Ovary (tissue), 9 donors: ENCODE measurements around the gene LRRC71. TPM values are rescaled to one million over a fixed set of nuclear protein-coding genes. Genes with fewer than 3 reads are reported as not detected.

ENCODE experiments used
- DNase-seq, 5 donors: peaks; one replicate each; pipeline ENCODE4 v3.0.0-alpha.2; 2019 to 2020
- H3K27ac ChIP-seq, 2 donors: fragments of 200-600 bp; one replicate each; pipeline versions ENCODE4 v1.5.1 to v1.8.0; 2019 to 2022
- H3K27me3 ChIP-seq: fragments of 200-600 bp; one replicate; pipeline ENCODE4 v1.8.0; 2022
- H3K36me3 ChIP-seq: fragments of 200-600 bp; sonication (generic); one replicate; pipeline ENCODE4 v1.5.1; 2019
- H3K4me1 ChIP-seq: one replicate; pipeline ENCODE4 v1.8.1; 2013; ENCODE audit warnings: mild to moderate bottlenecking, moderate library complexity; ENCODE audit not compliant: insufficient read depth
- H3K4me3 ChIP-seq: fragments of 200-600 bp; sonication (generic); one replicate; pipeline ENCODE4 v1.5.1; 2017
- H3K9me3 ChIP-seq, 2 donors: fragments of 200-600 bp in 1 of 2; sonication (generic) in 1 of 2; one replicate each; pipeline versions ENCODE4 v1.5.1 to v1.8.1; 2013 to 2019; ENCODE audit warnings: mild to moderate bottlenecking in 1 of 2, moderate library complexity in 1 of 2
- EP300 ChIP-seq: sonication (generic); formaldehyde crosslinking; IDR thresholded peaks from one replicate; pipeline ENCODE4 v1.6.1; 2017; ENCODE audit warnings: antibody characterized with exemption
- POLR2A ChIP-seq: fragments of 450-650 bp; IDR thresholded peaks from one replicate; pipeline ENCODE4 v1.6.1; 2017; ENCODE audit warnings: antibody characterized with exemption, mild to moderate bottlenecking, moderate library complexity
- WGBS, 3 donors: extraction: QIAGEN DNeasy Blood & Tissue Kit in 1 of 3; methylation state at CpG; one replicate each; pipeline versions ENCODE4 v1.1.5 to v1.1.7; 2013 to 2017; 5-methylcytosine and 5-hydroxymethylcytosine counted together
- intact Hi-C, 4 donors: fragments of 100-400 bp; cut with DNase I; formaldehyde crosslinking; loops; one replicate each; pipeline versions ENCODE4 v1.11.0 to v1.15.1; 2022 to 2023
- polyA plus RNA-seq, 2 donors: library from polyadenylated mRNA; stranded (reverse); fragments of 200-250 nt in 1 of 2; fragments of 350-450 nt in 1 of 2; fragmentation: Illumina TruSeq in 1 of 2; extraction: RNeasy Lipid Tissue Mini Kit (QIAGEN cat#74804) in 1 of 2; gene quantifications; one replicate each; pipeline ENCODE4 v1.2.3, GENCODE V29; 2013 to 2014
- total RNA-seq, 7 donors: library from RNA; depleted of rRNA in 2 of 7; stranded (reverse); fragments of >200 nt in 2 of 7; fragmentation: NEBNext Ultra II Directional in 3 of 7; extraction: Animal tissue kit (Norgen Biotek cat#: 25700) in 3 of 7; gene quantifications; one replicate each; pipeline versions ENCODE4 v1.1.0 to v1.2.4, GENCODE V29; 2016 to 2023
- TF ChIP-seq, protein P1 (sequence below), 3 donors: fragments of 450-650 bp in 2 of 3; fragments of 200-600 bp in 1 of 3; IDR thresholded peaks; one replicate each; pipeline versions ENCODE4 v1.5.1 to v1.8.0; 2016 to 2022; ENCODE audit warnings: antibody characterized with exemption in 3 of 3, mild to moderate bottlenecking in 1 of 3
- donor health status: DM: no; HTN: no; CAD: no; lungs with moderate emphysema.
- donor health status: DM: no; HTN: no; CAD: no.
- donor health status: Bipolar disorder and iron deficiency.
- donor health status: DM: yes; HTN: yes; CAD: no.
- donor health status: DM: no; HTN: no; CAD: no.
- donor health status: DM: yes; HTN: yes; CAD: no.

LRRC71 gene
- total and polyA plus RNA-seq, 9 donors, result 0.07 to 11.1 (median 0.80) TPM; not detected in 3

GRCh38 chr1:156895927-156896326 is 24.5 kb upstream of the LRRC71 start:
- 71 to 80% (median 75%) methylated on average over 6 of the region's 6 CpGs for WGBS, 3 donors
- H3K4me1 ChIP-seq, result peaks cover 19% of the 10 kb centered on the region
- intact Hi-C loops, result no loop called here
- H3K9me3 ChIP-seq, result no peaks in the 10 kb centered on the region
- no peak overlapping the region for H3K4me3 ChIP-seq
- H3K36me3 ChIP-seq, result no peaks in the 10 kb centered on the region
- peak overlapping the region in 1 of 2 donors; percentile 82 for H3K27ac ChIP-seq
- H3K27me3 ChIP-seq, result no peaks in the 10 kb centered on the region
- TF ChIP-seq, protein P1, sequence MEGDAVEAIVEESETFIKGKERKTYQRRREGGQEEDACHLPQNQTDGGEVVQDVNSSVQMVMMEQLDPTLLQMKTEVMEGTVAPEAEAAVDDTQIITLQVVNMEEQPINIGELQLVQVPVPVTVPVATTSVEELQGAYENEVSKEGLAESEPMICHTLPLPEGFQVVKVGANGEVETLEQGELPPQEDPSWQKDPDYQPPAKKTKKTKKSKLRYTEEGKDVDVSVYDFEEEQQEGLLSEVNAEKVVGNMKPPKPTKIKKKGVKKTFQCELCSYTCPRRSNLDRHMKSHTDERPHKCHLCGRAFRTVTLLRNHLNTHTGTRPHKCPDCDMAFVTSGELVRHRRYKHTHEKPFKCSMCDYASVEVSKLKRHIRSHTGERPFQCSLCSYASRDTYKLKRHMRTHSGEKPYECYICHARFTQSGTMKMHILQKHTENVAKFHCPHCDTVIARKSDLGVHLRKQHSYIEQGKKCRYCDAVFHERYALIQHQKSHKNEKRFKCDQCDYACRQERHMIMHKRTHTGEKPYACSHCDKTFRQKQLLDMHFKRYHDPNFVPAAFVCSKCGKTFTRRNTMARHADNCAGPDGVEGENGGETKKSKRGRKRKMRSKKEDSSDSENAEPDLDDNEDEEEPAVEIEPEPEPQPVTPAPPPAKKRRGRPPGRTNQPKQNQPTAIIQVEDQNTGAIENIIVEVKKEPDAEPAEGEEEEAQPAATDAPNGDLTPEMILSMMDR (IDR thresholded peaks at IDR 0.05), result no peak
- no peak for TF ChIP-seq EP300
- TF ChIP-seq POLR2A, result no peak
- DNase-seq, result no peak

DNA sequence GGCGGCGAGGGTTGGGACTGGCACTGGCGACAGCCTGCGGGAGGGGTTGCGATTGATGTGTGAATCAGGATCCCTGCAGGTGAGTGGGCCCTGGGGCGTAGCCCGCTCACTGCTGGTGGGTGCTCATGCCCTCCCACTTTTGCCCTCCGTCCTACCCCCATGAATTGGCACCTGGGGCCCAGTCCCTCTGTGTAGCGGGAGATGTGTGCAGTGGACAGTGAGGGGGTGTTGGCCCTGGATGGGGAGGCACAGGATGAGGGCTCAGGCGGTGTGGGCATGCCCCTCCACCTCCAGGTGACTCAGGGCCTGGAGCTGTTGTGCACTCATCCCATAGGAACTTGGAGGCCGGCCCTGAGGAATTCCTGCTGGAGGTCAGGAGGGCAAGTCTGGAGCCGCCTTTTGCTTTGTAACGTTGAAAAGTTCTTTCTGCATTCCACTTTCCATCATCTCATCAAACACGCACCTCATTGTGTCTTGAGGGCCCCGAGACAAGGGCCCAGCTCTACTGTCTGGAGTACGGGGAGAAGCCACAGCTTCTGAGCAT is 23.9 kb upstream of the LRRC71 start:
- intact Hi-C loops, result loop anchor here in 1 of 4 donors (1.0 kb wide), 1 partner anchor 30 kb away; no protein-coding TSS in a partner anchor
- Histone ChIP-seq H3K4me1 (peaks cover 25% of the 10 kb centered on the region), H3K27ac (peak overlapping the region in 1 of 2 donors; percentile 19), H3K9me3 (no peaks in the 10 kb centered on the region), H3K36me3 (no peaks in the 10 kb centered on the region), H3K4me3 (no peak overlapping the region), H3K27me3 (no peaks in the 10 kb centered on the region)
- TF ChIP-seq EP300 (no peak), POLR2A (no peak)
- TF ChIP-seq, protein P1 (IDR thresholded peaks at IDR 0.05), result no peak
- DNase-seq, result peak; percentile 47 to 65 (median 53)
- 65 to 73% (median 71%) methylated on average over 16 of the region's 16 CpGs for WGBS, 3 donors

GRCh38 chr1:156897078-156897825 is 23.2 kb upstream of the LRRC71 start:
- no peaks in the 10 kb centered on the region for H3K36me3 ChIP-seq
- WGBS, 3 donors, result 70 to 81% (median 73%) methylated on average over 14 of the region's 14 CpGs
- H3K9me3 ChIP-seq, result no peaks in the 10 kb centered on the region
- H3K27me3 ChIP-seq, result no peaks in the 10 kb centered on the region
- H3K4me3 ChIP-seq, result no peak overlapping the region
- peak overlapping the region; percentile 19 to 27 for H3K27ac ChIP-seq
- intact Hi-C loops, result loop anchor here in 1 of 4 donors (1.0 kb wide), 1 partner anchor 29 kb away; no protein-coding TSS in a partner anchor
- no peak for TF ChIP-seq POLR2A
- TF ChIP-seq, protein P1 (IDR thresholded peaks at IDR 0.05), result no peak
- TF ChIP-seq EP300, result no peak
- no peak for DNase-seq
- H3K4me1 ChIP-seq, result peaks cover 29% of the 10 kb centered on the region

DNA sequence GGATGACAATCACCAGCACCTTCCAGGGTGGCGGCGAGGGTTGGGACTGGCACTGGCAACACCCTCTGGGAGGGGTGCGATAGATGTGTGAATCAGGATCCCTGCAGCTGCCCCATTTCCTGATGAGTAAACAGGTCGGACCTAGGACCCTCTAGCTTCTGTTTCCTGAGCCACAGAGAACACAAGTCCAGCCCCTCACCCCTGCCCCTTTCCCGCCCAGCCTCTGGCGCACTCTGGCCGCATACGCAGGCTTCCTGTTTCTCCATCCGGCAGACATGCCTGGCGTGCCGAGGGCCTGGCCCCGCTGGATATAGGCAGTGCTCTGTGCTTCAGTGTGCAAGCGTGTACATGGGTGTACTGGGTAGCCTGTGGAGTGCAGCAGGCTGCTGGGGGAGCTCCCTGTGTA is 22.3 kb upstream of the LRRC71 start:
- TF ChIP-seq EP300 (no peak), POLR2A (no peak)
- TF ChIP-seq, protein P1 (IDR thresholded peaks at IDR 0.05), result no peak
- Histone ChIP-seq H3K4me3 (no peak overlapping the region), H3K9me3 (no peaks in the 10 kb centered on the region), H3K4me1 (peaks cover 34% of the 10 kb centered on the region), H3K36me3 (no peaks in the 10 kb centered on the region), H3K27ac (peak overlapping the region in 1 of 2 donors; percentile 32), H3K27me3 (no peaks in the 10 kb centered on the region)
- peak; percentile 40 to 74 (median 57) for DNase-seq
- WGBS, 3 donors, result 10 to 33% (median 18%) methylated on average over 9 to 13 of the region's 13 CpGs
- intact Hi-C loops, result no loop called here
